SK-N-SH (cell line): ENCODE measurements around the gene ZDHHC11B.
"Not testable (repeated sequence)": the region's sequence is repeated elsewhere in the genome, so short reads cannot be mapped to it uniquely, and the experiment has no call there.

Experiments used
- CTCF ChIP-seq: fragments of 200-600 bp; sonication (generic); IDR thresholded peaks from 2 replicates; pipeline ENCODE4 v1.6.1; 2017; ENCODE audit warnings: antibody characterized with exemption, mild to moderate bottlenecking, moderate library complexity
- EZH2phosphoT487 ChIP-seq: fragments of 200-600 bp; sonication (generic); IDR thresholded peaks from 2 replicates; pipeline ENCODE4 v1.6.1; 2017; ENCODE audit warnings: low read depth, mixed run types, mild to moderate bottlenecking, antibody characterized with exemption, moderate library complexity, borderline replicate concordance
- MAX ChIP-seq: IDR thresholded peaks from 2 replicates; pipeline ENCODE4 v1.4.0; 2012; ENCODE audit warnings: low read depth
- MEF2A ChIP-seq: IDR thresholded peaks from 2 replicates; pipeline ENCODE4 v1.4.0; 2012; ENCODE audit warnings: low read depth, borderline replicate concordance
- PBX3 ChIP-seq: IDR thresholded peaks from 2 replicates; pipeline ENCODE4; 2012
- RAD21 ChIP-seq: IDR thresholded peaks from 2 replicates; pipeline ENCODE4 v1.6.1; 2012; ENCODE audit warnings: mild to moderate bottlenecking, low read length
- SMC3 ChIP-seq: IDR thresholded peaks from 2 replicates; pipeline ENCODE4 v1.6.1; 2012; ENCODE audit warnings: low read depth, low read length, improper control_type of control experiment

- not testable (repeated sequence) for TF ChIP-seq PBX3, CTCF, MEF2A, RAD21, MAX, SMC3, EZH2phosphoT487
Observed at GRCh38 chr5:748011-748980, 36.2 kb downstream of the ZDHHC11B start.
